GM12873 (cell line): ENCODE data around the gene OR7A17.

Source experiments
- CTCF ChIP-seq: IDR thresholded peaks from 2 replicates; pipeline ENCODE4 v1.5.1; 2012; ENCODE audit warnings: low read depth, mild to moderate bottlenecking, moderate library complexity, low read length, control low read depth; ENCODE audit not compliant: insufficient read depth; ENCODE audit errors: missing control alignments

OR7A17 gene

GRCh38 chr19:14837391-14837790, 48.5 kb downstream of the OR7A17 start:
- TF ChIP-seq CTCF, result no peak

GRCh38 chr19:14835011-14835410, 50.9 kb downstream of the OR7A17 start, which contains the start of the genes OR7A5 and OR7C1:
OR7A5 (minus strand) TSS chr19:14835185; CDS start chr19:14828241, 6,944 bp downstream.
OR7C1 (minus strand) TSS chr19:14835185; CDS start chr19:14800136, 35,049 bp downstream.
- no peak for TF ChIP-seq CTCF

- no peak for TF ChIP-seq CTCF
Measured at GRCh38 chr19:14830702-14831101, 55.2 kb downstream of the OR7A17 start.
